Fibroblast of skin of abdomen (primary cell): ENCODE results near the gene GNG7.
A peak's percentile ranks its signal among the peaks of the same experiment; 100 is the strongest.

ENCODE experiments used
- DNase-seq: peaks from one replicate; pipeline ENCODE4 v3.0.0-alpha.2; 2013

Gene GNG7

GRCh38 chr19:2461751-2462634, 240.5 kb downstream of the GNG7 start:
- DNase-seq: peak; percentile 80
